GM12891 (cell line): ENCODE data around the gene DNAJC11.
A peak's percentile ranks its signal among the peaks of the same experiment; 100 is the strongest.
"Not testable (repeated sequence)": the region's sequence is repeated elsewhere in the genome, so short reads cannot be mapped to it uniquely, and the experiment has no call there.

ENCODE experiments used
- DNase-seq: peaks from one replicate; pipeline ENCODE4 v3.0.0; 2011; ENCODE audit warnings: low spot score; ENCODE audit not compliant: insufficient read length
- FAIRE-seq: peaks from 2 replicates; lab custom pipeline; 2011; peaks lifted over from hg19 to GRCh38; lab: Jason Lieb, UNC
- PAX5 ChIP-seq: IDR thresholded peaks from 2 replicates; pipeline ENCODE4 v1.6.1; 2011; ENCODE audit warnings: low read length, moderate library complexity, mild to moderate bottlenecking; ENCODE audit not compliant: insufficient read depth, severe bottlenecking
- POLR2A ChIP-seq: IDR thresholded peaks from 2 replicates; pipeline ENCODE4 v1.6.1; 2011; ENCODE audit warnings: low read depth, low read length, control low read depth
- POLR2AphosphoS5 ChIP-seq: IDR thresholded peaks from 2 replicates; pipeline ENCODE4 v1.6.1; 2011; ENCODE audit warnings: low read depth, low read length, control low read depth
- POU2F2 ChIP-seq: IDR thresholded peaks from 2 replicates; pipeline ENCODE4 v1.6.1; 2011; ENCODE audit warnings: low read depth, mild to moderate bottlenecking, control low read depth, low read length, moderate library complexity
- SPI1 ChIP-seq: IDR thresholded peaks from 2 replicates; pipeline ENCODE4 v1.6.1; 2011; ENCODE audit warnings: low read depth, low read length, control low read depth
- TAF1 ChIP-seq: IDR thresholded peaks from 2 replicates; pipeline ENCODE4 v1.6.1; 2011; ENCODE audit warnings: low read depth, low read length, control low read depth

DNAJC11 gene

GRCh38 chr1:6730880-6731279 is 29.3 kb upstream of the DNAJC11 start:
- FAIRE-seq (no peak), DNase-seq (no peak)
- TF ChIP-seq POLR2AphosphoS5 (no peak), POU2F2 (no peak), SPI1 (no peak), POLR2A (no peak), PAX5 (no peak), TAF1 (no peak)

- no peak for DNase-seq
- no peak for TF ChIP-seq SPI1
- TF ChIP-seq POU2F2 = no peak
- TF ChIP-seq PAX5 = no peak
- TF ChIP-seq TAF1 = no peak
- no peak for TF ChIP-seq POLR2AphosphoS5
- TF ChIP-seq POLR2A = no peak
- FAIRE-seq = no peak
Observed at GRCh38 chr1:6730473-6730872, 28.9 kb upstream of the DNAJC11 start.

- peak; percentile 84 for FAIRE-seq
- peak; percentile 47 for DNase-seq
Observed at GRCh38 chr1:6727535-6727934, 25.9 kb upstream of the DNAJC11 start.

DNA sequence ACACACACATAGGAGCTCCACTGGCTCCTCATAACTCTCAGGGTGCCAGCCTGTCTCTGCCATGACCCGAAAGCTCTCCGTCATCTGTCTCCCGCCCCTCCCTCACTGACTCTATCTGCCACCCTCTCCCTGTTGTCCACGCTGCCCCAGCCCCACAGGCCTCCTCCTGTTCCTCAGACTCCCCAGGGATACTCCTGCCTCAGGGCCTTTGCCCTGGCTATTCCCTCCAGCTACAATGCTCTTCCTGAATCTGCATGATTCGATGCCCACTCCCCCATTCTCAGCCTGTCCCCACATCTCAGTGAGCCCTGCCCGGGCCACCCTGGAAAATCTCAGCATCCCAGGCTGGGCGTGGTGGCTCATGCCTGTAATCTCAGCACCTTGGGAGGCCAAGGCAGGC is 24.6 kb upstream of the DNAJC11 start:
- FAIRE-seq (no peak), DNase-seq (no peak)
- TF ChIP-seq PAX5 = no peak
- no peak for TF ChIP-seq POLR2A
- TF ChIP-seq TAF1 = no peak
- TF ChIP-seq POLR2AphosphoS5 = no peak
- TF ChIP-seq SPI1 = no peak
- TF ChIP-seq POU2F2 = no peak

More at GRCh38 chr1:6727535-6727934, 25.9 kb upstream of the DNAJC11 start:
- TF ChIP-seq POU2F2 = peak; percentile 51; the same call in 1 of the 2 replicates
- TF ChIP-seq PAX5 = no peak

GRCh38 chr1:6724517-6725141 is 23.0 kb upstream of the DNAJC11 start:
- no peak for DNase-seq
- no peak for FAIRE-seq
- TF ChIP-seq PAX5 (no peak), POLR2AphosphoS5 (no peak)

DNA sequence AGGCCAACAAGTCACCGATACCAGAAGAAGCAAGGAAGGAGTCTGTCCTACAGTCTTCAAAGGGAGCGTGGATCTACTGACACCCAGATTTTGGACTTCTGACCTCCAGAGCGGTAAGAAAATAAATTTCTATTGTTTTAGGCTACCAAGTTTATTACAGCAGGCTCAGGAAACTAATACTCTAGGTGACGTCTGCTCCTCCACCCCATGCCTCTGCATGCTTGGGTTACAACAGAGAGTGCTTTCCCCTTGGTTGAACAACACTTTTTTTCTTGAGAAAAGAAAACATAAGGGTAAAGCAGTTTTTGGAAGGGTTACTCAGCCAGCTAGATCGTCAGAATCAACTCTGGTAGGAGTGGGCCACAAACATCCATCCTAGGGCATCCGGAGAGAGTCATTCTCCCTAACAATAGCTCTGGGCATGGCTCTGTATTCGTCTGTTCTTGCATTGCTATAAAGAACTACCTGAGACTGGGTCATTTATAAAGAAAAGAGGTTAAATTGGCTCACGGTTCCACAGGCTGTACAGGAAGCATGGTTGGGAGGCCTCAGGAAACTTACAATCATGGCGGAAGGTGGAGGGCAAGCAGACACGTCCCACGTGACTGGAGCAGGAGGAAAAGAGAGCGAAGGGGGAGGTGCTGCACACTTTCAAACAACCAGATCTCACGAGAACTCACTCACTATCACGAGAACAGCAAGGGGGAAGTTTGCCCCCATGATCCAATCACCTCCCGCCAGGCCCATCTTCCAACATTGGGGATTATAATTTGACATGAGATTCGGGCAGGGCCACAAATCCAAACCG is 22.2 kb upstream of the DNAJC11 start:
- no peak for TF ChIP-seq TAF1
- TF ChIP-seq POLR2A = no peak
- TF ChIP-seq POLR2AphosphoS5 = no peak
- TF ChIP-seq POU2F2 = no peak
- TF ChIP-seq PAX5 = no peak
- no peak for TF ChIP-seq SPI1
- FAIRE-seq (no peak), DNase-seq (no peak)

DNA sequence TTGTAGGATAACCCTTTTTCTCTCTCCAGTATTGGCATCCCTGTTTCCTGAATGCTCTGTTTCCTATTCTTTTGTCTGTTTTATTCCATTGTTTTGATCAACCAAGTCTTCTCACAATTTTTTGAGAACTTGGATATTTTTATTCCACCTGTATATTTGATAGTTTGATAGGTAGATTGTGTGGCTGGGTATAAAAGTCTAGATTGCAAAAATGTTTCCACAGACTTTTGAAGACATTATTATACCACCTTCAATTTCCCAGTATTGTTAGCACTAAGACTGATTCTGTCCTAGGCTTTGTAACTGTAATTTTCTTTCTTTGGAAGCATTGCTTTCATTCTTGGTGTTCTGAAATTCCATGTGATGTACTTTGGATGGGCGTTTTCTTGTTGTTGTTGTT is 9.6 kb upstream of the DNAJC11 start:
- FAIRE-seq (no peak), DNase-seq (no peak)
- no peak for TF ChIP-seq PAX5
- no peak for TF ChIP-seq SPI1
- no peak for TF ChIP-seq POLR2A
- TF ChIP-seq TAF1 = no peak
- no peak for TF ChIP-seq POLR2AphosphoS5
- TF ChIP-seq POU2F2 = no peak

DNA sequence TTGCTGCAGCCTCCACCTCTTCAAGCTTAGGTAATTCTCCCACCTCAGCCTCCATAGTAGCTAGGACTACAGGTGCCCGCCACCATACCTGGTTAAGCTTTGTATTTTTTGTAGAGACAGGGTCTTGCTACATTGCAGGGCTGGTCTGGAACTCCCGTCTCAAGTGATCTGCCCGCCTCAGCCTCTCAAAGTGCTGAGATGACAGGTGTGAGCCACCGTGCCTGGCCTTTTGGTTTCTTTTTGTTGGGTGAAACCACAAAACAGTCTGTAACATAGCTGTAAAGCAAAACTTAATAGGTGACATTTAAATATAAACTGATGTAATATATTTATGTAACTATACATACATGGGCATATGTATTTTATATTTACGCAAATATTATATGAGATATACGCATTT is 3.1 kb upstream of the DNAJC11 start:
- FAIRE-seq (no peak), DNase-seq (no peak)
- no peak for TF ChIP-seq POLR2A
- TF ChIP-seq TAF1 = no peak
- TF ChIP-seq POU2F2 = no peak
- TF ChIP-seq PAX5 = no peak
- no peak for TF ChIP-seq SPI1
- no peak for TF ChIP-seq POLR2AphosphoS5

GRCh38 chr1:6703016-6703415 is 1.4 kb upstream of the DNAJC11 start:
- FAIRE-seq = no peak
- TF ChIP-seq TAF1 = no peak
- TF ChIP-seq POU2F2 = no peak
- DNase-seq = no peak

DNA sequence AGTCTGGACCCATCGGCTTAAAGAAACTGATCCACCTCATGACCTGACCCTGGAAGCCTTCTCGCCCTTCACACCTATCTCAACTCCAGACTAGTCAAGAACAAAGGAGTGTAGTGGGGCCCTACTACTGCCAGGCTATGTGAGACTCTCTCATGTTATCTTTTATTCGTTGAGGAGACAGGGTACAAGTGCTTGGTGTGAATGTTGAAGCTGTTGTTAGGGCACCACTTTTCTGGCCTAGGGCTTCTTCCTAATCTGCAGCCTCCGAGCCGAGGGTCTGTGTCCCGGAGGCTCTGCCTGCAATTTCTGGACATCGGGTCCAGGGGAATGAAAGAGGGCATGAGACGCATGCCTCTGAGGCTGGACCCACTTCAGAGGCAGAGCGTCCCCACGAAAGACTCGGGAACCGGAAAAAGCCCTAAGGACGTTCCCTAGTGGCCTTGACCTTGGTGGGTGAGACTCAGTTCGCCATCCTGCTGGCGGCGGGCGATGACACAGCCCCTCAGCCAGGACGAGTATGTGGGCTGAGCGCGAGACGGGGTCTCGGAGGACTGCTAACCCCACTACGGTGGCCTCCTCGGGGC is 671 bp downstream of the DNAJC11 start:
- FAIRE-seq (no peak), DNase-seq (no peak)
- no peak for TF ChIP-seq POLR2A
- no peak for TF ChIP-seq POLR2AphosphoS5
- no peak for TF ChIP-seq TAF1
- no peak for TF ChIP-seq POU2F2
- no peak for TF ChIP-seq PAX5
- TF ChIP-seq SPI1 = no peak

DNA sequence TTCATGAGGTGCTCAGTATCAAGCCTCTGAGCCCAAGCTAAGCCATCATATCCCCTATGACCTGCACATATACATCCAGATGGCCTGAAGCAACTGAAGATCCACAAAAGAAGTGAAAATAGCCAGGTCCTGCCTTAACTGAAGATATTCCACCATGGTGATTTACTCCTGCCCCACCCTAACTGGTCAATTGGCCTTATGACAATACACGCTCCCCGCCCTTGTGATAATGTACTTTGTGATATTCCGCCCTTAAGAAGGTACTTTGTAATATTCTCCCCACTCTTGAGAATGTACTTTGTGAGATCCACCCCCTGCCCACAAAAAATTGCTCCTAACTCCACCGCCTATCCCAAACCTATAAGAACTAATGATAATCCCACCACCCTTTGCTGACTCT is 1.7 kb downstream of the DNAJC11 start:
- not testable (repeated sequence) for FAIRE-seq, DNase-seq
